Nephron progenitor cell (in vitro differentiated cells): ENCODE data around the gene CD3D.

ENCODE experiments used
- DNase-seq: peaks from one replicate; pipeline ENCODE4 v3.0.0; 2021
- H3K27ac Mint-ChIP-seq: 2 replicates; pipeline ENCODE4 v1.8.0; 2021; ENCODE audit warnings: mild to moderate bottlenecking, moderate library complexity, mixed read lengths
- H3K27me3 Mint-ChIP-seq: 2 replicates; pipeline ENCODE4 v1.8.0; 2021; ENCODE audit warnings: mild to moderate bottlenecking, low read depth, mixed read lengths; ENCODE audit not compliant: poor library complexity
- H3K36me3 Mint-ChIP-seq: 2 replicates; pipeline ENCODE4 v1.8.0; 2021; ENCODE audit warnings: low read depth, mixed read lengths
- H3K4me1 Mint-ChIP-seq: 2 replicates; pipeline ENCODE4 v1.8.0; 2021; ENCODE audit warnings: mixed read lengths
- H3K4me3 Mint-ChIP-seq: 2 replicates; pipeline ENCODE4 v1.8.0; 2021; ENCODE audit warnings: mild to moderate bottlenecking, moderate library complexity, mixed read lengths
- H3K9me3 Mint-ChIP-seq: 2 replicates; pipeline ENCODE4 v1.8.0; 2021; ENCODE audit warnings: mild to moderate bottlenecking, moderate library complexity, mixed read lengths
- CTCF ChIP-seq: fragments of 200-600 bp; sonication (generic); IDR thresholded peaks from 2 replicates; pipeline ENCODE4 v1.5.0; 2021; ENCODE audit warnings: antibody characterized with exemption

The CD3D gene

GRCh38 chr11:118319337-118319707, 23.2 kb downstream of the CD3D start:
- H3K27ac Mint-ChIP-seq = no peak overlapping the region
- no peak for DNase-seq
- peaks cover 4% of the 10 kb centered on the region for H3K9me3 Mint-ChIP-seq
- H3K4me3 Mint-ChIP-seq = no peak overlapping the region
- peaks cover 24% of the 10 kb centered on the region for H3K4me1 Mint-ChIP-seq
- H3K27me3 Mint-ChIP-seq = peaks cover 18% of the 10 kb centered on the region
- no peak for TF ChIP-seq CTCF
- H3K36me3 Mint-ChIP-seq = no peaks in the 10 kb centered on the region

GRCh38 chr11:118318581-118319336, 23.7 kb downstream of the CD3D start:
- Mint-ChIP-seq H3K4me3 (no peak overlapping the region), H3K9me3 (peaks cover 4% of the 10 kb centered on the region), H3K36me3 (no peaks in the 10 kb centered on the region), H3K4me1 (peaks cover 30% of the 10 kb centered on the region), H3K27ac (no peak overlapping the region), H3K27me3 (peaks cover 13% of the 10 kb centered on the region)
- DNase-seq = no peak
- no peak for TF ChIP-seq CTCF

GRCh38 chr11:118318124-118318523, 24.4 kb downstream of the CD3D start:
- peaks cover 4% of the 10 kb centered on the region for H3K9me3 Mint-ChIP-seq
- no peak for TF ChIP-seq CTCF
- no peak for DNase-seq
- H3K4me1 Mint-ChIP-seq = peaks cover 34% of the 10 kb centered on the region
- H3K27me3 Mint-ChIP-seq = peaks cover 7% of the 10 kb centered on the region
- no peak overlapping the region for H3K27ac Mint-ChIP-seq
- H3K36me3 Mint-ChIP-seq = no peaks in the 10 kb centered on the region
- H3K4me3 Mint-ChIP-seq = no peak overlapping the region

- peaks cover 34% of the 10 kb centered on the region for H3K4me1 Mint-ChIP-seq
- H3K27me3 Mint-ChIP-seq = peaks cover 20% of the 10 kb centered on the region
- H3K9me3 Mint-ChIP-seq = peaks cover 4% of the 10 kb centered on the region
- TF ChIP-seq CTCF = no peak
- H3K4me3 Mint-ChIP-seq = no peak overlapping the region
- no peaks in the 10 kb centered on the region for H3K36me3 Mint-ChIP-seq
- no peak overlapping the region for H3K27ac Mint-ChIP-seq
- DNase-seq = no peak
Observed at GRCh38 chr11:118314988-118315411, 27.5 kb downstream of the CD3D start.

- Mint-ChIP-seq H3K4me1 (peaks cover 34% of the 10 kb centered on the region), H3K9me3 (peaks cover 4% of the 10 kb centered on the region), H3K4me3 (no peak overlapping the region), H3K27me3 (peaks cover 26% of the 10 kb centered on the region), H3K27ac (no peak overlapping the region), H3K36me3 (no peaks in the 10 kb centered on the region)
- TF ChIP-seq CTCF = no peak
- no peak for DNase-seq
Observed at GRCh38 chr11:118313242-118313641, 29.3 kb downstream of the CD3D start.

GRCh38 chr11:118312328-118312727, 30.2 kb downstream of the CD3D start:
- no peak overlapping the region for H3K4me3 Mint-ChIP-seq
- H3K27me3 Mint-ChIP-seq = peaks cover 26% of the 10 kb centered on the region
- H3K4me1 Mint-ChIP-seq = peaks cover 34% of the 10 kb centered on the region
- peaks cover 3% of the 10 kb centered on the region for H3K9me3 Mint-ChIP-seq
- no peaks in the 10 kb centered on the region for H3K36me3 Mint-ChIP-seq
- H3K27ac Mint-ChIP-seq = no peak overlapping the region
- no peak for DNase-seq
- TF ChIP-seq CTCF = no peak
